ENCODE results near the gene FAF1.

GRCh38 chr1:50422675-50422945 lies 537.5 kb downstream of the FAF1 start:
- TF ChIP-seq POLR2A (IDR thresholded peaks at IDR 0.05; ENCODE audit: low read length) (no peak), GATA1 (IDR thresholded peaks at IDR 0.05; ENCODE audit: low read depth, low read length) (no peak)
